Cardiac septum (tissue), 1 donor: ENCODE results near the gene TMCC3. TPM values are rescaled to one million over a fixed set of nuclear protein-coding genes. Genes with fewer than 3 reads are reported as not detected.
"Not testable (repeated sequence)": the region's sequence is repeated elsewhere in the genome, so short reads cannot be mapped to it uniquely, and the experiment has no call there.

Source experiments
- DNase-seq: peaks from one replicate; pipeline ENCODE4 v3.0.0-alpha.2; 2020; ENCODE audit warnings: low spot score
- intact Hi-C: fragments of 100-400 bp; cut with DNase I; formaldehyde crosslinking; loops from one replicate; pipeline ENCODE4 v1.14.0; 2022
- long read RNA-seq: library from polyadenylated mRNA; unstranded; transcript quantifications from one replicate; pipeline ENCODE4 v2.0.0, GENCODE V29; 2021
- total RNA-seq: library from RNA; stranded (reverse); fragmentation: NEBNext Ultra II Directional; extraction: Animal tissue kit (Norgen Biotek cat#: 25700); gene quantifications from one replicate; pipeline ENCODE4 v1.2.1, GENCODE V29; 2021
- donor health status: DM: no; HTN: no; CAD: no.

Gene TMCC3
- total RNA-seq = 2.3 TPM
- long read RNA-seq, full-length matches to known transcripts = 2 of 3 reads
- long read RNA-seq, partial matches to known transcripts = 1 of 3 reads
- long read RNA-seq, other reads (novel, unspliced or antisense) = 0 of 3 reads

GRCh38 chr12:94650143-94651056 lies at the start of gene TMCC3:
Gene TMCC3, minus strand, starts transcription at chr12:94650557. Its CDS starts 127 bp downstream, at chr12:94650430.
- intact Hi-C loops = no loop called here
- peak; percentile 79 for DNase-seq

DNA sequence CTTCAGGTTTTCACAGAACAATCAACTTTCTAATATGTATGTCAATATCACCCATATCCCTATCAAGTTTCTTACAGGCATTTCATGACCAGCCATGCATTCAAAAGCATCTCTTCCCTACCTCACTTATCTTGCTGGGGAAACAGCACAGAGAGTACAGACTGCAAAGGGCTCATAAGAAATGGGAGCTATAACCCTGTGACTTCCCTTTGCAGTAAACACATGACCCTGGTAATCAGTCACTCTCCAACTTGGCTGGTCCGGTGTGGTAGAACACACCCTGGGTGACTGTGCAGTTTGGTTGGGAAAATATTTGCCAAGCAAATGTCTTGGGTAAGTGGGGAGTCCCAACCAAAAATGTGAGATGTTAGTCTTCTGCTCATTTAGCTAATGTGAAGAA lies 49.4 kb upstream of the TMCC3 start:
- intact Hi-C loops = no loop called here
- DNase-seq = no peak

GRCh38 chr12:94698578-94698977 lies 48.2 kb upstream of the TMCC3 start:
- intact Hi-C loops = no loop called here
- no peak for DNase-seq

- DNase-seq = no peak
- intact Hi-C loops = no loop called here
Observed at GRCh38 chr12:94697631-94698030, 47.3 kb upstream of the TMCC3 start.

DNA sequence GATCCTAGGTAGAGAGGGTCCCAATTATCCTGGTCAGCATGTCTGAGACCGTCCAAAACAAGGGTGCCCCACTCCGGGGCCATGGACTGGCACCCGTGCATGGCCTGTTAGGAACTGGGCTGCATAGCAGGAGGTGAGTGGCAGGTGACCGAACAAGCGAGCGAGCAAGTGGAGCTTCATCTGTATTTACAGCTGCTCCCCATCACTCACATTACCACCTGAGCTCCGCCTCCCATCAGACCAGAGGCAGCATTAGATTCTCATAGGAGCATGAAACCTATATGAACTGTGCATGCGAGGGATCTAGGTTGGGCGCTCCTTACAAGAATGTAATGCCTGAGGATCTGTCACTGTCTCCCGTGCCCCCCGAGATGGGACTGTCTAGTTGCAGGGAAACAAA lies 44.4 kb upstream of the TMCC3 start:
- no peak for DNase-seq
- intact Hi-C loops = no loop called here

GRCh38 chr12:94692826-94693225 lies 42.5 kb upstream of the TMCC3 start:
- intact Hi-C loops, DNase-seq: not testable (repeated sequence)

DNA sequence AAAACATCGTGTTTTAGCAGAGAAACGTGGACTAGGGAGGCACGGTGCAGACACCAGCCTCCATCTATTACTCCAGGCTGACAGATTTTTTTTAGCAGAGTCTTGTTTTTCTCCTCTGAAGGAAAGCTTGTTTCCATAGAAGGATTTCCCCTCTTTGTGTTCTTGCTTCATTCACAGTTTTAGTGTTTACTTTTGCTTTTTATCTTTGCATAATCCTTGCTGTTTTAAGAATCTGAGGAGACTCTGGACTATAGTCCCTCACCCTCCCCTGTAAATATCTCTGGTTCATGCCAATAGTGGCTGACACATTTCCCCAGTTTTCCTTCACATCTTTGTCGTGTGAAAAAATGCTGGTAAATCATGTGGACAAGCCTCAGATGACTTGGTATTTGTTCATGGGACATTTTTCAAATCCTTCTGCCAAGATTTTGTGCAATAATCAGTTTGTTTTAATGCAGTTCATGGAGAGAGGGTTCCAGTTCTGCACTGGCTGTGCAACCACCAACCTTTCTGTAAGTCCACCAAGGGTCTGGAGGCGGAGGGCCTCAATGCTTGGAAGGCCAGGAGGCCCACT lies 39.9 kb upstream of the TMCC3 start:
- intact Hi-C loops = no loop called here
- no peak for DNase-seq

GRCh38 chr12:94689646-94690036 lies 39.3 kb upstream of the TMCC3 start:
- intact Hi-C loops = no loop called here
- no peak for DNase-seq

DNA sequence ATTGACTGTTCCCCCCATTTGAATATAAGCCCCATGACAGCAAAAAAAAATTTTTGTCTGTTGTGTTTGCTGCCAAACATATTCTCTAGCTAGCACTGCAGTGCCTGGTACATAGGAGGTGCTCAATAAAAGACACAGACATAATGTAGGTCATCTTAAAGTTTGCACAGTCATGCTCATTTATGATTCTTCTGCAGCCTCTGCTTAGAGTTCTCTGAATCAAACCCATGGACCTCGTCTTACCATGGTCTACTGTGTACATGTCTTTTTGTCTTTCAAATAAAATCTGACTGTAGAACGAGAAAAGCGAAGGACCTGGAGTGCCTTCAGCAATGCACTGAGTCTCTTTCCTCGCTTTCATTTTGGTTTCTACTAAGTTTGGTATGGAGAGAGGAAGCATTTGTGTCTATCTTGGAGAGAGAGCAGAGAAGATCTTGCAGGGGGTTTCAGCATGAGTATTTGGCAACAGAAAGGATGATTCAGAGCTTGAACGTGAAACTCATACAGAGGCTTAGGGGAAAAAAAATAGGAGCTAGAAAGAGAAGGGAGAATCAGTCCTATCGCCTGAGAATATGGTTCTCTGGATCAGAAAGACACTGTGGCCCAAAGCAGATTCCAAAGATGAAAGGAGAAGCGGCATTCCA lies 38.8 kb upstream of the TMCC3 start:
- no peak for DNase-seq
- intact Hi-C loops = no loop called here

GRCh38 chr12:94687891-94688290 lies 37.5 kb upstream of the TMCC3 start:
- DNase-seq = no peak
- intact Hi-C loops = no loop called here

DNA sequence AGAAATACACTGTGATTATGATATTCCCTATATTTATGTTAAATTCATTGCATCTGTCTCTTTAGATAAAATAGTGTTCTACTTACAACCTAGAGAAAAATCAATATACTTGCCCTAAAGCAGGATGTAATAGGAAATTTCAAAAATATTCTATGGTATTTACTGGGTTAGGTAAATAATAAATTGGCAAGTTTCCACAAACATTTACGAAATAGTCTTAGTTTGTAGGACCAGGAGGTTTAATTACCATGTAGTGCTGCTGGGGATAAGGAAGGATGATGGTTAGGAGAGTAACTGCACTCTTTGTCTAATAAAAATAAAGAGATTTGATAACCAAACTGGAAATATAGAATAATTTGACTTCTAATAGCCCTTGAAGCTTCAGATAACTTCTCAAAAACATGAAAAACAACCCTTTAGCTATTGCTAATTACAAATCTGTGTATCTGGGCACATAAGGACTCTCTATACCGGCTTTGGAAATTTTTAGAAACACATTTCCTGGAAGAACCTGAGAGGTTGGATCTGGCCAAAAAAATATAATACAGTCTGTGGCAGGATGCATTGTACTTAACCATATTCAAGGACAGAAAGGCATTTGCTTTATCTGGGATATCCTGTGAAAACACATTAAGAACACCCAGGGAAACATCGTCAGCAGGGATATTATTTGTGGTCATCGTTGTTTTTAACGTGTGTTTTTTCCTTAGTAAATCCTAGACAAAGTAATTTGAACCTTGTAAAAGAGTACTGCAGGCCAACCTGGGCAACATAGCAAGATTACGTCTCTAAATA lies 36.7 kb upstream of the TMCC3 start:
- DNase-seq = no peak
- intact Hi-C loops = no loop called here

- intact Hi-C loops = no loop called here
- DNase-seq = no peak
Observed at GRCh38 chr12:94684416-94685142, 34.2 kb upstream of the TMCC3 start.

DNA sequence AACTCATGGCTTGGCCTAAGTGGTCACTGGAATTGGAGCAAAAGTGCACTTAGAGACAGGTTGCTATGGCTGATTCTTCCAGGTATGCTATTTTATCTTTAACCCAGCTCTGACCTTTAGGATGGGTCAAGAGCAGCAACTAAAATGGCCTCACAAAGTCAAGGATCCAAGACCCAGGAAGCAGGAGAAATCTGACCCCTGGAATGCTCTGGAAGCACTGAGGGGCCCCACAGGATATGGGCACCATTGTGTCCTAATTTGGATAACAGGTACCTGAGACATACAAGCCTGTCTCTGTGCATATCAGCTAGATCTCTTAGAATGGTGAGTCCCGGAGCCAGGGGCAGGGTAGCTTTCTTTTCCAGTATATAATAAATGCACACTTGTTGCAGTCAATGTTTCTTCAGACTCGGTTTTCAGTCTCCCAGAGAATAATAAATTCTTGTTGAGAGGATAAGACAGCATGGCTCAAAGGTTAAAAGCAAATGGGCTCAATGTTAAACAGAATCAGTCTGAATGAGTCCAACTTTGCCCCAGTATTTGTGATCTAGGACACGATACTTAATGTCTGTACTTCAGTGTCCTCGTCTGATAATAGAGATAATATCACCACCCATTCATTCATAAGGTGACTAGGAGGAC lies 29.3 kb upstream of the TMCC3 start:
- intact Hi-C loops = no loop called here
- DNase-seq = no peak

GRCh38 chr12:94678849-94679248 lies 28.5 kb upstream of the TMCC3 start:
- intact Hi-C loops = no loop called here
- no peak for DNase-seq

DNA sequence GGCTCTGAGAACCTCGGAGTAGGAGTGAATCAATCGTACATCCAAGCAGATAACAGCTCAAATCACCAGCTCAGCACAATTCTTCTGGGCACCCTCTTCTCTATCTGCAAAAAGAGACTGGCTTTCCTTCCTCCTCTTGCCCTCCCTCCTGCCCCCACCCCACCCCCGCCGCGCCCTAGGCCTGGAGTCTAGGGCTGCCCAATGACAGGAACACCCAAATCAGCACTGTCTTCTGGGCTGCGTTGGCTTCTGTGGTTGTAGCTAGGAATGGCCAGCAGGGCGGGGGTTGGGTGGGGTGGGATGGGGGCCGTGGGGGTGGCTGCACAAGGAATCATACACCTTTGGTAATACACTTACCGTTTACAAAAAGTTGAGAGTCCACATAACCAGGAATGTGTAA lies 28.0 kb upstream of the TMCC3 start:
- DNase-seq = no peak
- intact Hi-C loops = no loop called here

DNA sequence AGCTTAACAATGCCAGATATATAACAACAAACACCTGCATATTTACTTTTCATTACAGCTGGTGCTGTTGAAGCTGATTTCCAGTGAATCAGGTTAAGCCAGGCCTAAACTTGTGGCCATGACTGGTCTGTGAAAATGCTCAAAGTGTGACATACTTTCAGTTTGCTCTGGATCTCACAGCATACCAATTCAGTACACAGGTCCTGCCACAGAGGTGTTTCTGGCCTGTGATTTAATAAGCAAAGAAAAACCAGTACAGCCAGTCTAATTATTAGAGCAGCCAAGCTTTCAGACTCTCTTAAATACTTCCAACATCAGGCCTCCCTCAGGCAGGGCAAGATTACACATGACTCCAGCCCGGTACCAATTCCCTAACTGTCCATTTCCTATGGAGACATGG lies 27.4 kb upstream of the TMCC3 start:
- intact Hi-C loops = no loop called here
- DNase-seq = no peak

DNA sequence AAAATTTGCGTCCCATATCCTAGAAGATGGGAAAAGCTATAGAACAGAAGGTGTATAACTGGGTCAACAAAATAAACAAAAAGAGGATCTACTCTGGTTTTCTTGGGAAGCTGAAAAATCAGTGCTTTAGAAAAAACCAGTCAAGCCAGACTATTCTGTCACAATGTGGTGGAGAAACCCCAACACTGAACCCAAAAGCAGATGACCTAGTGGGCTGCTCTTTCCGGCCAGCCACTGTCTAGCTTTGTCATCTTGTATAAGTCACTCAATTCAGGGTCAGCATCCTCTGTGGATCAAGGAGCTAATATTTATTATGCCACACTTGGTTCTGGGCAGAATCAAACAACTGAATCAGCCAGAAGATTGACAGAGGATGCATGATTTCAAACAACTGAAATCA lies 26.6 kb upstream of the TMCC3 start:
- no peak for DNase-seq

DNA sequence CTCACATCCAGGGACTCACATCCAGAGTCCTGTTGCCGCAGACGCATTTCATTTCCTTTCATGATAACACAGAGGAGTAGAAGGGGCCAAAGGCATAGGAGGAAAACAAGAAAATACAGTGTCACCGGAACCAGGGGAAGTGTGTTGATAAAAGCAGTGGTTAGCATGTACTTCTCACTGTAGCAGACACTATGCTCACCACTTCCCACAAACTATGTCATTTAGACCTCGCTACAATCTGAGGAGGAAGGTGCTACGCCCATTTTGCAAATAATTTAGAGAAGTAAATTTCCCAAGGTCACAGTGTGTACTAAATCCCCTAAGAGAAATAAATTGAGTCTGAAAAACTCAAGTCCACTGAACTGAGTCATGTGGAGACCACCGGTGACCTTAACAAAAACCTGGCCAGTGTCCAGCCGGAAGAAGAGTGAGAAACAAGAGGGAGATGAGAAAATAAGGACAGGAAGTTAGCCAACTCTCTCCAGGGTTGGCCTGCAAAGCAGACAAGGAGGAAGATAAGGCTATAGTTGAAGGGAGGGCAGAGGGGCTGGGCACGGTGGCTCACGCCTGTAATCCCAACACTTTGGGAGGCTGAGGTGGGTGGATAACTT lies 25.8 kb upstream of the TMCC3 start:
- DNase-seq = no peak
- intact Hi-C loops = no loop called here

More for the DNA sequence above, 26.6 kb upstream of the TMCC3 start:
- intact Hi-C loops = no loop called here
